NK-92 (cell line): Measurements from ENCODE around the gene SNX13.
"Not testable (repeated sequence)": the region's sequence is repeated elsewhere in the genome, so short reads cannot be mapped to it uniquely, and the experiment has no call there.

Experiments used
- DNase-seq: peaks from one replicate; lab custom pipeline; 2025; ENCODE audit not compliant: unreplicated experiment; lab: John Stamatoyannopoulos, UW

The SNX13 gene

DNA sequence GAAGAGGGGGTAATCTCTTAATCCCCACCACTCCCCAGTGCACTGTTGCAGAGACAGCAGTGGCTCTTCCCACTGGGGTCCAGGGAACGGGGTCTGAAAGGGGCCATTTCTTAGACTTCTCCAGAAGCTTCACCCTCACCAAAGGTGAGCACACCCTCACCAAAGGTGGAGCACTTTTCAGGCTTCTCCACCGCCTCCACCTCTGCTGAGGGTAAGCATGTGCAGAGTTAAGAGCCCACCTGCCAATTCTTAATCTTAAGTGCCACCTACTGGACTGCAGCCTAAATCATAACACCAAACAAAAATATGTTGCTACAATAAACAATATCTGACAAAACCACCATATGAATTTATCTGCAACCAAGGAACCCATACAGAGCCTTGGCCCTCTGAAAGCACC is 27.0 kb downstream of the SNX13 start:
- DNase-seq: no peak

DNA sequence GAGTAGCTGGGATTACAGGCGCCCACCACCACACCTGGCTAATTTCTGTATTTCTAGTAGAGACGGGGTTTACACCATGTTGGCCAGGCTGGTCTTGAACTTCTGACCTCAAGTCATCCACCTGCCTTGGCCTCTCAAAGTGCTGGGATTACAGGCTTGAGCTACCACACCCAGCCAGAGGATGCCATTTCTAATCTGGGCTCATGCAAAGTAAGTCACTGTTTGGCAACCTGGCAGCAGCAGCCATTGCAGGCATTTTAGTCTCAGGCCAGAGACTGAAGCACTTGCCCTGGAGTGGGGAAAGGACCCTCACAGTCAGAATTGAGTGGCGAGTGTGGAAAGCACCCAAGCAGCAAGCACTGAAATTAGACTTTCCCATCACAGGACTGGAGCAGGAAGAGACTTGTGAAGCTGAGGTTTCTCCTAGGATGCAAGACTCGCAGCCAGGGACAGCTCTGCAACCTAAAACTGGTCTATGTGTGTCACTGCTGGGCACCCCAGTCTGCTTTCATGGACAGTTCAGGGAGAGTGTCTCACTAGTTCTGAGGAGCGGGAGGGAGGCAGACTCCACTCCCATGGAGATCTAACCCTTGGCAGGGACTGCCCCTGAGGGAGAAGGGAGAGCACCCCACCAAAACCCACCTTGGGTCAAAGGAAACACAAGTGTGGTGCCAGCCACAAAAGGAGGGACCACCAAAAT is 27.6 kb downstream of the SNX13 start:
- no peak for DNase-seq

DNA sequence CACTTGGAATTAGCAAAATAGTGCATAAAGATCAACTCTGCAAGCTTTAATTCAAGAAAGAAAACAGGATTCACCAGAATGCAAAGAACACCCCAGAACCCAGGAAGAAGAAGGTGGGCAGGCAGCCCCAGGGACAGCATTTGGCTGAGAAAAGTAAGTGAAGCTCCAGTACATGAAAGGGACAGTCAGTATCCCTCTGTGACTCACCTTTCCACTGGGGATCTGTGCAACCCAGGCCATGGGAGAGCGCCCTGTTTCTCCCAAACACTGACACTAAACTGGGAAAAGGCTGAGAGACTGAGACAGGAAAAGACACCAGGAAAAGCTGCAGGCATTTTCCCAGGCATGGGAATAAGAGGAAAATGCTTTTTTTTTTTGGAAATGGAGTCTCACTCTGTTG is 28.2 kb downstream of the SNX13 start:
- no peak for DNase-seq

DNA sequence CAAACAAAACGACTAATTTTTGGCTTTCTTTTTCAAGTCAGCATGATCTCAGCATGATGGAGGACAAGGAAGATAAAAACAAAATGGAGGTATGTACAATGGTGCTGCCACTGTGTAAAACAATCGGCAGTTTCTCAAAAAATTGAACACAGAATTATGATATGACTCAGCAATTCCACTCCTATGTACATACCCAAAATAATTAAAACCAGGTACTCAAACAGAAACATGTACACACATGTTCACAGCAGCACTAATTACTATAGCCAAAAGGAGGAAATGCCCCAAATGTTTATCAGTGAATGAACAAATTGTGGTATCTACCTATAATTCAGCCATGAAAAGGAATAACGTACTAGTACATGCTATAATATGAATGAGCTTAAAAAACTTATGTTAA is 29.9 kb downstream of the SNX13 start:
- DNase-seq: no peak

DNA sequence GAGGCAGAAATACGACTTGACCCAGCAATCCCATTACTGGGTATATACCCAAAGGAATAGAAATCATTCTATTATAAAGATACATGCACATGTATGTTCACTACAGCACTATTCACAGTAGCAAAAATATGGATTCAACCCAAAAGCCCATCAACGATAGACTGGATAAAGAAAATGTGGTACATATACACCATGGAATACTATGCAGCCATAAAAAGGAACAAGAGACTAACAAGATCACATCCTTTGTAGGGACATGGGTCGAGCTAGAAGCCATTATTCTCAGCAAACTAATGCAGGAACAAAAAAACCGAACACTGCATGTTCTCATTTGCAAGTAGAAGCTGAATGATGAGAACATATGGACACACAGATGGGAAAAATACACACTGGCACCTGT is 31.0 kb downstream of the SNX13 start:
- not testable (repeated sequence) for DNase-seq

DNA sequence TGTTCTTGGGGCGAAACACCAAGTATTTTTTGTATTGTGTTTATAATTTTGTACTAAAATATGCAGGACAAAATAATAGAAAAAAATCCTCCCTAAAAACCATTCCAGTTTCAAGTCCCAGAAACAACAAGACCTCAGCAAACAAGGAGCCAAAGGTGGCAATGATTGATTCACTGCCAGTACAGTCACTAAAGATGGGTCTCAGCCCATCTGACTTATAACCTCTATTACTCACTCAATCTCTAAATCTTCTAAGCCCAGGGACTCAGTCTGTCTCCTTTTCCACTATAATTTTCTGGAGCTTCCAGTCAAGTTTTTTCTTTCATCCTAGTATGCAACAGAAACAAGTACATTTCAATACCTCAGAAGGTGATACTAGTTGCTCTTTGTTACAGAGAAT is 33.3 kb downstream of the SNX13 start:
- DNase-seq: no peak

DNA sequence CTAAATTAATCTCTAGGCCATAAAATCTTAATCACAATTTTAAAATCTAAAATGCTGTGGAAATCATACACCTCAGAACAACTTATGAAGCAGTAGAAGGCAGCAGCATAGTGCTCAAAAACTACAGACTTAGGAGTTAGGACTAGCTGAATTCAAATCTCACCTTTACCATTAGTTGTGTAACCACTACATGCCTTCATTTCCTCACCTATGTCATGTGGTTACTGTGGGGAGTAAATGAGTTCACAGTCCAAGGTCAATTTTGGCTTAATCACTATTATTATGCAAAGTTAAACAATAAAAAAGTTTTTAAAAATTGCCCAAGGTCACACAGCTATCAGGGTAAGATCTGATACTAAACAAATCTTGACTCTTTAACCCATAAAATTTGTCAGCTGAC is 37.0 kb downstream of the SNX13 start:
- DNase-seq: no peak

DNA sequence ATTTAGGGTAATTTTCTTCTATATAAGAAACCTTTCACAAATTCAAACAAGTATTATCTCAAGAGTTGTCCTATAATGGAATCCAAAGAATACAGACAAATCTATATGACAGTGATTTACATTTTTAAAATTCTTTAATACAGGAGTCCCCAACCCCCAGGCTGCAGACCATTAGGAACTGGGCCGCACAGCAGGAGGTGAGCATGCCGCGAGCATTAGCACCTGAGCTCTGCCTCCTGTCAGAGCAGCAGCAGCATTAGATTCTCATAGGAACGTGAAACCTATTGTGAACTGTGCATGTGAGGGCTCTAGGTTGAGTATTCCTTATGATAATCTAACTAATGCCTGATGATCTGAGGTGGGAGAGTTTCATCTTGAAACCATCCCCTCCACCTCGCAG is 37.7 kb downstream of the SNX13 start:
- no peak for DNase-seq

DNA sequence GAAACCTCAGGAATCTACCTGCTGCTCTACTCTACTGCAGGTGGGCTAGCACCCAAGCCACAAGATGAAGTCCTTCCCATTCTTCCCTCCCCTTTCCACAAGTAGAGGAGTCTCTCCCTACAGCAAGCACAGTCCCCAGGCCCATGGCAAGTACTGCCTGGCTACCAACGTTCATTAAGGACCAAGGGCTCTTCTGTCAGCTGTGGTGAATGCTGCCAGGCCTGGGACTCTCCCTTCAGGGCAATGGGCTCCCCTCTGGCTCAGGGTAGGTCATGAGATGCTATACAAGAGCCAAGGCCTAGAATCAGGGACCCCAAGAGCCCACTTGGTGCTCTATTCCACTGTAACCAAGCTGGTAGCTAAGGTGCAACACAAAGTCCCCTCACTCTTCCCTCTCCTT is 39.8 kb downstream of the SNX13 start:
- no peak for DNase-seq

DNA sequence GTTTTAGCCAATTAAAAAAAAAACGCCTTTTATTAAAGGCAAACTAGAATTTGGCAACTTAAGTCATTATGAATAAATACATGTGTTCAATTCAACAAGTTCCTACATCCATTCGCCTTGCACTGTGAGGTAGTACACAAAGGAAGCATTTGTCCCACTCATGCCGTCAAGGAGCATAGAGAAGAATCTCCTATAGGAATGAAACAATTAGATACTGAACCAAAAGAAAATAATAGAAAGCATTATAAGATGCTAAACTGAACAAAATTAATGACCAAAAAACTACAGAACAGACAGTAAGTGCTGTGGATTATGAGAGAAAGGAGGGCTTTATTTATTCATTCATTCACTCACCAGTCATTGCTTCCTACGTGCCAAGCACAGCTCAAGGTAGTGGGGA is 42.2 kb downstream of the SNX13 start:
- DNase-seq: no peak

DNA sequence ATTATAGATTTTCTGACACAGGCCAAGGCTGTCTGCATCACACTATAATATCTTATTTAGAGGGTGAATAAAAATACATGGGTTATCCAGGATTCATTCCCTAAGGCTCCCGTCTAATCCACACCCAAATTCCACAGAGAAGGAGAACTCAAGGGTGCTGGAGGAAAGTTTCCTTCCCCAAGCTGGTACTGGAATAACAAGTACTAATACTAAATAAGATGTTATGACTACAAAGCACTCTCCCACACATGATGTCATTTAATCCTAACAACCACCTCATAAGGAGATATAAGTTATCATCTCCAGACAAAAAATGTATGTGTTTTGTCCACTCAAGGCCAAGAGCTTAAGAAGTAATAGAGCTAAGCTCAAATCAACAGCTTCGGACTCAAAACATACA is 53.0 kb downstream of the SNX13 start:
- no peak for DNase-seq

DNA sequence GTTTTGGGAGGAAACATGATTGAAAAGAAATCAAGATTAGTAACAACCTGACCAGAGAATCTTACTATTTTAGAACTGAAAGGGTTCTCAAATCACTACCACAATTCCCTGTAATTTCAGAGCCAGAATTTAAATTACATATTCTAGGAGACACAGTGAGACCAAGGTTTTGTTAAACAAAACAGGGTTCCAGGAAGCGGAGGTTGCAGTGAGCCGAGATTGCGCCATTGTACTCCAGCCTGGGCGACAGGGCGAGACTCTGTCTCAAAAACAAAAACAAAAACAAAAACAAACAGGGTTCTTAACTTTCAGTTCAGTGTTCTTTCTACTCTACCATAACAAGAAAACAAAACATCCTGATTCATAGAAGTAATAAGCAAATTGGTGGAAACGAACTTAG is 57.6 kb downstream of the SNX13 start:
- no peak for DNase-seq

DNA sequence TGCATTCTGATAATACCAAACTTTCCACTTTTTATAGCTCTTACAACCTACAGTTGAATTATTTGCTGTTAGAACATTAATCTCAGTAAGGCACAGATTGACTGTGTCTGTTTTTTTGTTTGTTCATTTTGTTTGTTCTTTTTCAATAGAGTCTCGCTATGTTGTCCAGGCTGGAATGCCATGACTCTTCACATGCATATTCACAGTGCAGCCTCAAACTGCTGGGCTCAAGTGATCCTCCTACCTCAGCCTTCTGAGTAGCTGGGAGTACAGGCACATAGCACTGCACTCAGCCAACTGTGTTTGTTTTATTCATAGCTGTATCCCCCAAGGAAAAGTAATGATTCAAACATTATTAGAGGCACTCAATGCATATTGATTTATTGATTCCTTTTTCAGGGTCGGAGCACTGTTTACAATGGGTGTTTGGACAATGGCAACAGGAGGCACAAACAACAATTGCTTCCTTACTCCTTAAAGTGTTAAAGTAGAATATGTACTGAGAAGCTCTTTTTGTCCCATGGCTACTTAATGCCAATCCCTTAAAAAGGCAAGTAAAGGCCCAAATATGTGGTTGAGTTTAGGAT is 61.1 kb downstream of the SNX13 start:
- no peak for DNase-seq

DNA sequence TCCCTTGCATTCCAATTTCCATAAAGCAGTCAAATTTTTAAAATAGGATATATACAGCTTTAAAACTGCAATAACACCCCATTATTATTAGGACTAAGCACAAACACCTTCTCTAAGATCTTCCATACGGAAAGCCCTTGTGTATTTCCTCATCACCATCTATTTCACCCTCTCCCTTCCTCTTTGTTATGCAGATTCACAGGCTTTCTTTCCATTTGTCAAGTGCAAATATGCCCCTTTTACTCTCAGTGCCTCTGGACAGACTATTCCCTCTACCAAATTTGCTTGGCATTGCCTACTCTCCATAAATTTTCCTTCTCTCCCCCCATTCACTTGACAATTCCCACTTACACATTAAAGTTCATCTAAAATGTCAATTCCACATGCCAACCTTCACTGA is 61.7 kb downstream of the SNX13 start:
- DNase-seq: no peak

DNA sequence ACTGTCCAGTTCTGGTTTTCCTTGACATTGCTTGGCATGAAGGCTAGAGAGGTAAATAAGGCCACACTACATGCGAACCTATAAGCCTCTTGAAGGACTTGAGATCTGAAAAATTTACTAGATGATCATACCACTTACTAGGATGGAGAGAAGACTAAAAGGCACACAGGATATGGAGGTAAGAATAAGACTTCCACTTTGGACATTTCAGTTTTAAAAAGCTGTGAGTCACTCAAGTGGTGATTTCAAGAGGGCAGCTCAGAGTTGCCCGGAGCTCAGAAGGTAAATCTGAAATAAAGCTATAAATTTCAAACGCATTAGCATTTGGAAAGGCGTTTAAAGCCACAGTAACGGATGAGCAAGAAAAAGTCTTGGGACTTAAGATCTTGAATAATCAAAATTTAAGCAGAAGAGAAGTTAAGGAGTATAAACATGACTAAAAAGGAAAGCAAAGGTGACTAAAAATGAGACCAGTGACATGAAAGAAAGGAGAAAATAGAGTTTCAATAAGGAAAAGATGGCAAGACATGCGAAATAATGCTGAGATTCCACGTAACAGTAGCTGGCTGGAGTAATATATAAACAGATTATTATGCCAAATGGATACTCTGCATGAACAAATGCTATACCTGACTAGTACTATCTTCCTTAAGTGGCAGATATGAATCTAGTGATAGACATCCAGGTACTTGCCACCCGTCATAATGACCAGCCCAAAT is 68.3 kb downstream of the SNX13 start:
- no peak for DNase-seq

DNA sequence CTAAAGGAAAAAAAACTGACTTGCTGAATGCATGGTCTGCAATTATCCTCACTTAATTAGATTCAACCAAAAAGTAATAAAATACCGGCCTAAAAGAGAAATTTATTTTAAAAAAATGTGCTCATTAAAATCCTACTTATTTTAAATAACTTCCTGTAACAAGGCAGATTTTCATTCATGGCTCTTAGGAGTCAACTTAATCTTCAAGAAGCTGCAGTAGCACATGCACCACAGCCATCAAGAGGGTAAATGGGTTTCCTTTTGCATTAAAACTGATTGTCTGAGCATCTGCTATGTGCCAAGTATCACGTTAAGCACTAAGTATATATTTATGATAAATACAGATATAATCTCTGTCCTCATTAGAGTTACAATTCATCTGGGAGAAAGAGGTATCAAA is 69.9 kb downstream of the SNX13 start:
- no peak for DNase-seq

DNA sequence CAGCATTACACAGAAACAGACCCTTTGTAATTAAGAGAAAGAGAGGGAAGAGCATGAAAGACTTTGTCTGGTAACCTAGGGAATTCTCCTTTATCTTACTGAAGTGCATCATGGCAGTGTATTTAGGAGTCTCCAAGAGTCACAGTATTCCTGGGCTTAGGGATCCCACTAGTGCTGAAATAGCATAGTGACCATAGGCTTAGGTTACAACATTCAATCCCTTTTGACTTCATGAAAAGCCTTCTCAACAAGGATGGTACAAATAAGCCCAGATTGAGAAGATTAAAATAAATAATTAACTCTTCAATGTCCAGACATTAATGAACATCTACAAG is 76.5 kb downstream of the SNX13 start:
- no peak for DNase-seq

DNA sequence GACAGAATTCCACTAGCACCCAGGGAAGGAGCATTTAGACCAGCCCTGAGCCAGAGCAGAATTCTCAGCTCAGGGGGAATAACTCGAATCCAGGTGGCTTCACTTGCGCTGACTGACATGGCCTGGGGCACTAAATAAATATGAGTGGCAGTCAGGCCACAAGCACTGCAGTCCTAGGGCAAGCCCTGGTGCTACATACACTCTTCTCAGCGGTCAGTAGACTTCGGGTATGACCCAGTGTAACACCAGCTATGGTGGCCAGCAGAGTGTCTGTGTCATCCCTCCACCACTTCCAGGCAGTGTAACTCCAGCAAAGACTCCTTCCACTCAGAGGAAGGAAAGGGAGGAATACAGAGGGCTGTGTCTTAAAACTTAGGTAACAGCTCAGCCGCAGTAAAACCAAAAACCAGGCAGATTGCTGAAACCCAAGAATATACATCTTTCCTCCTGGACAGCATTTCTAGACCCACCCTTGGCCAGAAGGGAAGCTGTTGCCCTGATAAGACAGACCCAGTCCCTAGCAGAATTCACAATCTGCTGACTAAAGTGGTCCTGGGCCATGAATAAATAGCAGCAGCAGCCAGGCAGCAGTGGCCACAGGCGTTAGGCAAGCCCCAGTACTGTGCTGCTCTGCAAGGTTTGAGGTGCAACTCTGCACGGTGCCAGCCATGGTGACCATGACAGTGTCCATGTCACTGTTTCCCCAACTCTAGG is 77.0 kb downstream of the SNX13 start:
- no peak for DNase-seq

DNA sequence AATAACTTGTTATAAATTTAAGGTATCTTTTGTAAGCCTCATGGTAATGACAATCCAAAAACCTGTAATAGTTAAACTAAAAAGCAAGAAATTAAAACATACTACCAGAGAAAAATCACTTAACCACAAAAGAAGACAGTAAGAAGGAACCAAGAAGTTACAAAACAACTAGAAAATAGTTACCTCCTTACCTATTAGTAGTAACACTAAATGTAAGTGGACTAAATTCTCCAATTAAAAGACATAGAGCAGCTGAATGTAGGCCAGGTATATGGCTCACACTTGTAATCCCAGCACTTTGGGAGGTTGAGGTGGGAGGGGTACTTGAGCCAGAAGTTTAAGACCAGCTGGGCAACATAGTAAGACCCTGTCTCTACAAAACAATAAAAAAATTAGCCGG is 84.0 kb downstream of the SNX13 start:
- DNase-seq: no peak

DNA sequence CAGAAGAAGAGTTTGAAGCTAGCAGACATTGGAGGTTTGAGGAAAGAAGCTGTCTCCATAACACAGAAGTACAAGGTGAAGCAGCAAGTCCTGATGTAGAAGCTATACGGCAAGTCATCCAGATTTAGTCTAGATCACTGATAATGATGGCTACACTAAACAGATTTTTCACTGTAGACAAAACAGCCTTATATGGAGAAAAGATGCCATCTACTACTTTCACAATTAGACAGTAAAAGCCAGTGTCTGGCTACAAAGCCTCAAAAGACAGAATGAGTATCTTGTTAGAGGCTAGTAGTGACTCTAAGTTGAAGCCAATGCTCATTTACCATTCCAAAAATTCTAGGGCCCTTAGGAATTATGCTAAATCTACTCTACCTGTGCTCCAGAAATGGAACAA is 85.1 kb downstream of the SNX13 start:
- no peak for DNase-seq

DNA sequence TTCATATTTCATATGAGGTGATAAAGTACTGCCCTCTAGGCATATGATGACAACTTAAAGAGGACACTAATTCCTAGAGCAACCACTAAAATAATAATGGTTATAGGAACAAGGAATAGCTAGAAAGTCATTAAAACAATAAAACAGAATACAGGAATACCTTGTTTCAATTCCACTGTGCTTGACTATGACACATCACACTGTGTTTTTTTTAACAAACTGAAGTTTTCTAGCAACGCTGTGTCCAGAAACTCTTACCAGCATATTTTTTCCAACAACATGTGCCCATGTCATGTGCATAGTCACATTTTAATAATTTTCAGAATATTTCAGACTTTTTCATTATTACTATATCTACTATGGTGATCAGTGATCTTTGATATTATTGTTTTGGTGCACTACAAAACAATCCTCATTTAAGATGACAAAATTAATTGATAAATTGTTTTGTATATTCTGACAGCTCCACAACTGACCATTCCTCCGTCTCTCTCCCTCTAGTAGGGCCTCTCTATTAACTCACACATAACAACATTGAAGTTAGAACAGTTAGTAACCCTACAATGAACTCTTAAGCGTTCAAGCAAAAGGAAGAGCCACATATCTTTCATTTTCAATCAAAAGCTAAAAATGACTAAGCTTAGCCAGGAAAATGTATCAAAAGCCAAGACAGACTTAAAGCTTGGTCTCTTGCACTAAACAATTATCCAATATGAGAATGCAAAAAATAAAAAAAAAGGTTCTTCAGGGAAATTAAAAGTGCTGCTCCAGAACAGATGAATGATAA is 85.8 kb downstream of the SNX13 start:
- DNase-seq: no peak
